ENCODE data around the gene AADACL4.

DNA sequence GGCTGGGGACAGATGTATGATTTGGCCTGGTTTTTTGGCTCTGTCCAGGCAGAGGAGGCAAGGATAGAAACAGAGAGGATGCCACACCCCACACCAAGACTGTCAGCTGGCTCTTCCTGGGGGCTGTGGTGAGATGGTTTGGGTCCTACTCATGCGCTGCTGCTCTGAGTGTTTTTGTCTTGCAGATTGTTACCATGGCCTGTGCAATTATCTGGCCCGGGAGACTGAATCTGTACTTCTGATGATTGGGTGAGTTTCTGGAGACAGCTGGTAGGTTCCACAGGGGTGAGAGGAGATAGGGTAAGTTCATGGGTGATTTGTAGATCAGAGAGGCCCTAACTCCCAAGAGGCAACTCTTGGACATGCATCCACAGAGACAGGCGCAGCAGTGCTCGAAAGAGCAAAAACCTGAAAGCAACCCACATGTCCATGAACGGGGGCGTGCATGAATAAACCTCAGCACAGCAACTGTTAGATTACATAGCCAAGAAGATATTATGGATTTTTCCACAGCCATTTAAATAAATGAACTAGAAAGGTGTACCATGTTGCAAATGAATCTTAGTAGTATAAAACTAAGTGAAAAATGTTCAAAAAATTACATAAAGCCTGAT lies 17.8 kb downstream of the AADACL4 start:
- TF ChIP-seq, protein P1, sequence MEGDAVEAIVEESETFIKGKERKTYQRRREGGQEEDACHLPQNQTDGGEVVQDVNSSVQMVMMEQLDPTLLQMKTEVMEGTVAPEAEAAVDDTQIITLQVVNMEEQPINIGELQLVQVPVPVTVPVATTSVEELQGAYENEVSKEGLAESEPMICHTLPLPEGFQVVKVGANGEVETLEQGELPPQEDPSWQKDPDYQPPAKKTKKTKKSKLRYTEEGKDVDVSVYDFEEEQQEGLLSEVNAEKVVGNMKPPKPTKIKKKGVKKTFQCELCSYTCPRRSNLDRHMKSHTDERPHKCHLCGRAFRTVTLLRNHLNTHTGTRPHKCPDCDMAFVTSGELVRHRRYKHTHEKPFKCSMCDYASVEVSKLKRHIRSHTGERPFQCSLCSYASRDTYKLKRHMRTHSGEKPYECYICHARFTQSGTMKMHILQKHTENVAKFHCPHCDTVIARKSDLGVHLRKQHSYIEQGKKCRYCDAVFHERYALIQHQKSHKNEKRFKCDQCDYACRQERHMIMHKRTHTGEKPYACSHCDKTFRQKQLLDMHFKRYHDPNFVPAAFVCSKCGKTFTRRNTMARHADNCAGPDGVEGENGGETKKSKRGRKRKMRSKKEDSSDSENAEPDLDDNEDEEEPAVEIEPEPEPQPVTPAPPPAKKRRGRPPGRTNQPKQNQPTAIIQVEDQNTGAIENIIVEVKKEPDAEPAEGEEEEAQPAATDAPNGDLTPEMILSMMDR (IDR thresholded peaks at IDR 0.05; ENCODE audit: insufficient read depth, low read depth, low read length) = no peak
- no peak for TF ChIP-seq EZH2 (IDR thresholded peaks at IDR 0.05; ENCODE audit: insufficient read depth, low read length)
